BE2C (cell line): ENCODE data around the gene PRICKLE2.

ENCODE experiments used
- DNase-seq: peaks from one replicate; pipeline ENCODE4 v3.0.0-alpha.2; 2020
- H3K27me3 ChIP-seq: fragments of 250-450 bp; sonication (Bioruptor Pico); 2 replicates; pipeline ENCODE4 v1.5.1; 2020; ENCODE audit warnings: mild to moderate bottlenecking
- H3K36me3 ChIP-seq: fragments of 250-450 bp; sonication (Bioruptor Pico); 2 replicates; pipeline ENCODE4 v1.5.1; 2020; ENCODE audit warnings: mild to moderate bottlenecking
- H3K4me1 ChIP-seq: fragments of 250-450 bp; sonication (Bioruptor Pico); 2 replicates; pipeline ENCODE4 v1.5.1; 2020
- H3K4me3 ChIP-seq: 2 replicates; pipeline ENCODE4 v1.5.1; 2011; ENCODE audit warnings: low read depth, low read length
- H3K9me3 ChIP-seq: fragments of 250-450 bp; sonication (Bioruptor Pico); 2 replicates; pipeline ENCODE4 v1.5.1; 2020
- TF ChIP-seq, protein P1 (sequence below): IDR thresholded peaks from 2 replicates; pipeline ENCODE4 v1.5.1; 2012; ENCODE audit warnings: mild to moderate bottlenecking, low read depth, low read length

Gene PRICKLE2

DNA sequence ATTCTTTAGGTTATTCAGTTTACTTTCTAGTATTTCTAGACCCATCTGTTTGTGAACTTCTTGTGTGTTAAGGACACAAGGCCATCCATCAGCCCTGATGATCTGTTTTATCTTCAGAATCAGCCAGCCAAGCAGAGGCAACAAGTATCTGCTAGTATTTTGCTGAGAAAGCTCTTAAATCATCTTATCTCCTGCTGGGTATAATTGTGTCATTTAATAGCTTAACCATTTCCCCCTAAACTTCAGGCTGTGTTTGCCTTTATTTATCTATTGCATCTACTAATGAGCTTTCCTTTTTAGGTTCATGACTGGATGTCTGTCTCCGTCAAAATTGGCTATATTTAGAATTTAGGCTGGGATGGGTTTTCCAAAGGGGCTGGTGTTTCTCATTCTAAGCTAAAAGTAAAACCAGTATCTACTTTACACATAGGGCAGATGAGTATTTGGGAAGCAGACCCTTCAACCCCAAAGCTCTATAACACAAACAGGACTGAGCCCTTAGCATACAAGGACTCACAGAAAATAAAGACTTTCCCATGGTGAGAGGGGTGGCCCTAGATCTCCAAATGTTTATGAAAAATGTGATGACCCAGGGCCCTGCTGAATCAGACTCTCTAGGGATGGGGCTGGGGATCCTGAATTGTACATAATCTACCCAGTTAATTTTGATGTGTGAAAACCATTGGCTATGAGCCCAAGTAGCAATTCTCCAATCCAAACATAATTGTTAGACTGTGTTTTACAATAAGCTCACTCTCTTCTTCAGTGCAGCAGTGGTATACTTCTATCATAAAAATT is 136.7 kb downstream of the PRICKLE2 start:
- peaks cover 6% of the 10 kb centered on the region for H3K4me1 ChIP-seq
- no peaks in the 10 kb centered on the region for H3K9me3 ChIP-seq
- no peak for DNase-seq
- H3K36me3 ChIP-seq: no peaks in the 10 kb centered on the region
- TF ChIP-seq, protein P1, sequence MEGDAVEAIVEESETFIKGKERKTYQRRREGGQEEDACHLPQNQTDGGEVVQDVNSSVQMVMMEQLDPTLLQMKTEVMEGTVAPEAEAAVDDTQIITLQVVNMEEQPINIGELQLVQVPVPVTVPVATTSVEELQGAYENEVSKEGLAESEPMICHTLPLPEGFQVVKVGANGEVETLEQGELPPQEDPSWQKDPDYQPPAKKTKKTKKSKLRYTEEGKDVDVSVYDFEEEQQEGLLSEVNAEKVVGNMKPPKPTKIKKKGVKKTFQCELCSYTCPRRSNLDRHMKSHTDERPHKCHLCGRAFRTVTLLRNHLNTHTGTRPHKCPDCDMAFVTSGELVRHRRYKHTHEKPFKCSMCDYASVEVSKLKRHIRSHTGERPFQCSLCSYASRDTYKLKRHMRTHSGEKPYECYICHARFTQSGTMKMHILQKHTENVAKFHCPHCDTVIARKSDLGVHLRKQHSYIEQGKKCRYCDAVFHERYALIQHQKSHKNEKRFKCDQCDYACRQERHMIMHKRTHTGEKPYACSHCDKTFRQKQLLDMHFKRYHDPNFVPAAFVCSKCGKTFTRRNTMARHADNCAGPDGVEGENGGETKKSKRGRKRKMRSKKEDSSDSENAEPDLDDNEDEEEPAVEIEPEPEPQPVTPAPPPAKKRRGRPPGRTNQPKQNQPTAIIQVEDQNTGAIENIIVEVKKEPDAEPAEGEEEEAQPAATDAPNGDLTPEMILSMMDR: no peak
- H3K4me3 ChIP-seq: no peak overlapping the region
- no peaks in the 10 kb centered on the region for H3K27me3 ChIP-seq

DNA sequence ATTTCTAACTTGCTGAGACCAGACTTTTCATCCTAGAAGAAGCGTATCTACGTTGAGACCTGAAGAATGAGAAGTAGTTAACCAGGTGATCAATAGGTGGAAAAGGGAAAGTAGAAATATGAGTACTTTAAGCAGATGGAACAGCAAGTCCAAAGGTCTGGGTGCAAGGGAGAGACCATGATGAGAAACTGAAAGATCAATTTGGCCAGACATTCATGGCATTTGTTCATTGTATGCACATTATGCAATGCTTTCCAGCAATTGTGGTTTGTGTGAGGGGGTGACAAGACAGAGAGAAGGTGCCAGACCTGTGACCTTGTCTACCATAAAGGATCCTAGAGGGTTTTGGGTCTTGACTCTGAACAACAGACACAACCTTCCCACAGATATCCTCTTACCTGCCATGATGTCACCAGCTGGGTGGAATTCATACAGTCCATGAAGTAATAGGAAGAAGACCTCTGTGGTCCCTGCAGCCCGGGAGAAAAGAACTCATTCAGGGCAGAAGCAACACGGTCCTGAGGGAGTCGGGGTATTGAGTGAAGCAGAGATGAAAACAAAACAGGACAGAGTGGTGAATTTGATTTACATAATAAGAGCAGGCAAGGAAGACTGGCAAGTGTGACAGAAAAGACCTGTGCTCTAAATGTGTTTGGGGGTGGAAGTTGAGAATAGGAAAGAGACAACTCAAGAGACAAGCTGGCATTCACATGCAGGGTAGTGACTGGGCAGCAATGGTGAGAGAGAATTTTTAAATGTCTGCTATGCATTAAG is 138.6 kb downstream of the PRICKLE2 start:
- H3K4me3 ChIP-seq: no peak overlapping the region
- TF ChIP-seq, protein P1: no peak
- H3K9me3 ChIP-seq: no peaks in the 10 kb centered on the region
- no peaks in the 10 kb centered on the region for H3K36me3 ChIP-seq
- peaks cover 6% of the 10 kb centered on the region for H3K4me1 ChIP-seq
- no peaks in the 10 kb centered on the region for H3K27me3 ChIP-seq
- DNase-seq: no peak

DNA sequence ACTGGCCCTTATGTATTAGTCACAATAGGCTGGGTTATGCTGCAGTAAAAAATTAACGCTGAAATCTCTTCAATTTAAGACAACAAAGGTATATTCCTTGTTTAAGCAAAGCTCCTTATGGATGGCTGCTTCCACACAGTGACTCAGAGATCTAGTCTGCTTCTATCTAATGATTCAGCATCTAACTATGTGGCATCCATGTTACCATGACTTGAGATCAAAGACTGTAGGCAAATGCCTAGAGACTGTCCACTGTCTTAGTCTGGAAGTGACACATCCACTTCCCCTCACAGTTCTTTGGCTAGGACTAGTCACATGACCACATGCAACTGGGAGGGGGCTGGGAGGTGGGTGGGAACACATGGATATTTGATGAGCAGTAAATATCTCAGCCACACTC is 140.6 kb downstream of the PRICKLE2 start:
- Histone ChIP-seq H3K27me3 (no peaks in the 10 kb centered on the region), H3K36me3 (no peaks in the 10 kb centered on the region), H3K4me3 (no peak overlapping the region), H3K9me3 (no peaks in the 10 kb centered on the region), H3K4me1 (peaks cover 6% of the 10 kb centered on the region)
- TF ChIP-seq, protein P1: no peak
- DNase-seq: no peak

DNA sequence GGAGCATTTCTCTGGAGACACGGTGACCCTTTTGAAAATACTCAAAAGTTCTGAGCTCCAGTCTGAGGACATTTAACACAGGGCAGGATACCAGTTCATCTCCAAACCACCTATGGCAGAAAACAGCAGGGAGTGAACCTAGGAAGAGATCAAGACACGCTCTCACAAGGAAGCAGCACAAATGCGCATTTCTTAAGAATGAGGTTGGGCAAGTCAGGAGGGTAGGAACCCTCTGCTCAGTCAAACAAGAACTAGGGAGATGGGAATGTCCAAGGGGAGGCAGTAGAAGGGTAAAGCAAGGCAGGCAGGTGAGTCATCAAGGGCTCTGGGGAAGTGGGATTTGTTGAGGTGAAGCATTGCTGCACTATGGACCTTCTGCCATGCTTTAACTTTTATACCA is 141.7 kb downstream of the PRICKLE2 start:
- H3K4me3 ChIP-seq: no peak overlapping the region
- H3K27me3 ChIP-seq: no peaks in the 10 kb centered on the region
- peaks cover 4% of the 10 kb centered on the region for H3K4me1 ChIP-seq
- TF ChIP-seq, protein P1: no peak
- no peaks in the 10 kb centered on the region for H3K9me3 ChIP-seq
- DNase-seq: no peak
- H3K36me3 ChIP-seq: no peaks in the 10 kb centered on the region

DNA sequence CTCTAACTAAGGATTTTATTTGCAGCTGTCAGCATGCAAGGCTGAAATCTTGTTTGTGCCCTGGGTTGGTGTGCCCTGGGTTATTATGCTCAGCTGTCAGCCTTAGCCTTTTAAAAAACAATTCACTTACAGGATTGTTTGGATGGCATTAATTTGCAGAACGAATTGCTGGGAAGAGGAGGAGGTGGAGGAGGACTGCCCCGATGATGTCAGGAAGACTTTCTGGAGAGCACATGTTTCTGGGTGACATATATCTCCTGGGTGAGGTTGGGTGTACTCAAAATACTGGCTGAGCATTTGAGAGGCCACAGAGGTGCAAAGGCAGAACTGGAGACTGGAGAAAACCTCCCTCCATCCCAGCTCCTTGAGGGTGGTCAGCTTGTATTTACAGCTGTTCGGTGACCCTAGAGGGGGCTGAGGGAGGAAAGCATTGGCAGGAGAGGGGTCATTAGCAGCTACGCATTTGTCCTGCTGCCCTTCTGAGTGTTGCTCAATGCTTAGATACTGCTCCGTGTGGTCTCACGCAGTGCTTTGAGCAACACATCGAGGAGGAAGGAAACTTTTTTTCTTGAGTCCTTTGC is 142.2 kb downstream of the PRICKLE2 start:
- no peaks in the 10 kb centered on the region for H3K36me3 ChIP-seq
- no peaks in the 10 kb centered on the region for H3K9me3 ChIP-seq
- DNase-seq: no peak
- no peaks in the 10 kb centered on the region for H3K4me1 ChIP-seq
- H3K27me3 ChIP-seq: no peaks in the 10 kb centered on the region
- no peak overlapping the region for H3K4me3 ChIP-seq
- TF ChIP-seq, protein P1: no peak

DNA sequence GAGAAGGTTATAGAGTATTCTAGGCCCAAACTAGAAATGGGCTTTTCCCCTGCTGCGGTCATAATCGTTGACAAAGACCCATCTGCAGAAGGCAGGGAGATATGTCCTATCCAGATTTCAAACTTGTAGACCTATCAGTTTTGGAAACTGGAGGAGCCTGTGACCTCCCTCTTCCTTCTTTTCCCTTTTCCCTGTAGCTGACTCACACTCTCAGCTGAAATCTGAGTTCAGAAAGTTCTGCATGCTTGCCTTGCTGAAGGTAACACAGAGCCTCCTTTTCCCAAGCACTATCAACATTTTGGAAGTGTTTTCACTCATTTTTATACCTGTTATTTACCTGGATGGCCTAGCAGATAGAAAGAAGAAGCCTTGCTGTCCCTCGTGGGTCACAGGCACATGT is 142.9 kb downstream of the PRICKLE2 start:
- no peaks in the 10 kb centered on the region for H3K4me1 ChIP-seq

More for the DNA sequence above, 142.9 kb downstream of the PRICKLE2 start:
- Histone ChIP-seq H3K4me3 (no peak overlapping the region), H3K36me3 (no peaks in the 10 kb centered on the region), H3K27me3 (no peaks in the 10 kb centered on the region), H3K9me3 (no peaks in the 10 kb centered on the region)
- TF ChIP-seq, protein P1: no peak
- DNase-seq: no peak
